Gastrocnemius medialis (tissue), 4 donors: ENCODE measurements around the gene ITGB5.

ENCODE experiments used
- POLR2A ChIP-seq, 2 donors: fragments of 450-650 bp; IDR thresholded peaks; one replicate each; pipeline ENCODE4 v1.6.1; 2017; ENCODE audit warnings: antibody characterized with exemption in 2 of 2, mild to moderate bottlenecking in 2 of 2, moderate library complexity in 2 of 2
- TF ChIP-seq, protein P1 (sequence below), 5 experiments: fragments of 450-650 bp in 3 of 5; fragments of 200-600 bp in 2 of 5; sonication (generic) in 2 of 5; IDR thresholded peaks in 4 of 5; conservative IDR thresholded peaks in 1 of 5; 1 replicate in 4 of 5; 2 replicates in 1 of 5; pipeline ENCODE4 v1.5.1; 2016 to 2019; ENCODE audit warnings: antibody characterized with exemption in 5 of 5, mild to moderate bottlenecking in 3 of 5, moderate library complexity in 3 of 5

DNA sequence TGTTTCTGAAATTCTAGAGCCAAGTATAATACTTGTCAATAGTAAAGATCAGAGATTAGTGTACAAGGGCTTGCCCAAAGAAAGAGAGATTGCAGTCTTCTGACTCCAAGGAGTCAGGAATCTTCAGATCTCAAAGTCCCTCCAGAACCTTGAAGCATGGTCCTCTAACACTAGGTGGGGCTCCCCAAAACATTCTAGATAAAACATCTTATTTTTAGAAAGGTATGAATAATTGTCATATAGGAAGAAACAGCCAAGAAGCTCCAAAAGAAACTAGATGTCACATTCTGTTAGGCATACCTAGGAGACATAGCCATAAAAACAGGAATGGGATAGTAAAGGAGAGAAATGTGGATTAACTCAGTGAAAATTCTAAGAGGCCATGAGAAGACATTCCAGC lies 36.7 kb upstream of the ITGB5 start:
- no peak for TF ChIP-seq POLR2A (IDR thresholded peaks at IDR 0.05)
- TF ChIP-seq, protein P1, sequence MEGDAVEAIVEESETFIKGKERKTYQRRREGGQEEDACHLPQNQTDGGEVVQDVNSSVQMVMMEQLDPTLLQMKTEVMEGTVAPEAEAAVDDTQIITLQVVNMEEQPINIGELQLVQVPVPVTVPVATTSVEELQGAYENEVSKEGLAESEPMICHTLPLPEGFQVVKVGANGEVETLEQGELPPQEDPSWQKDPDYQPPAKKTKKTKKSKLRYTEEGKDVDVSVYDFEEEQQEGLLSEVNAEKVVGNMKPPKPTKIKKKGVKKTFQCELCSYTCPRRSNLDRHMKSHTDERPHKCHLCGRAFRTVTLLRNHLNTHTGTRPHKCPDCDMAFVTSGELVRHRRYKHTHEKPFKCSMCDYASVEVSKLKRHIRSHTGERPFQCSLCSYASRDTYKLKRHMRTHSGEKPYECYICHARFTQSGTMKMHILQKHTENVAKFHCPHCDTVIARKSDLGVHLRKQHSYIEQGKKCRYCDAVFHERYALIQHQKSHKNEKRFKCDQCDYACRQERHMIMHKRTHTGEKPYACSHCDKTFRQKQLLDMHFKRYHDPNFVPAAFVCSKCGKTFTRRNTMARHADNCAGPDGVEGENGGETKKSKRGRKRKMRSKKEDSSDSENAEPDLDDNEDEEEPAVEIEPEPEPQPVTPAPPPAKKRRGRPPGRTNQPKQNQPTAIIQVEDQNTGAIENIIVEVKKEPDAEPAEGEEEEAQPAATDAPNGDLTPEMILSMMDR (IDR thresholded peaks at IDR 0.05 in 4 of 5, conservative IDR thresholded peaks at IDR 0.05 in 1 of 5), result no peak
